GM23338 (cell line): Measurements from ENCODE around the gene GYS2.

Experiments
- CREB1 ChIP-seq: fragments of 250-450 bp; sonication (Bioruptor Pico); IDR thresholded peaks from 2 replicates; pipeline ENCODE4 v1.5.0; 2020; ENCODE audit warnings: low read depth, mild to moderate bottlenecking, moderate library complexity
- CTCF ChIP-seq, 2 experiments: fragments of 200-600 bp in 1 of 2; sonication (generic) in 1 of 2; conservative IDR thresholded peaks; 2 replicates each; pipeline versions ENCODE4 v1.5.1 to v1.6.1; 2016 to 2017; ENCODE audit warnings: antibody characterized with exemption in 2 of 2, low read depth in 2 of 2, mild to moderate bottlenecking in 2 of 2, moderate library complexity in 1 of 2
- EZH2 ChIP-seq: fragments of 200-600 bp; sonication (generic); IDR thresholded peaks from one replicate; pipeline ENCODE4 v1.8.0; 2017; ENCODE audit warnings: antibody characterized with exemption, mild to moderate bottlenecking, low read depth; ENCODE audit not compliant: unreplicated experiment
- JUNB ChIP-seq: IDR thresholded peaks from one replicate; pipeline ENCODE4 v1.6.1; 2016; ENCODE audit warnings: antibody characterized with exemption; ENCODE audit not compliant: unreplicated experiment
- POLR2AphosphoS5 ChIP-seq: IDR thresholded peaks from 2 replicates; pipeline ENCODE4 v1.6.1; 2016; ENCODE audit warnings: antibody characterized with exemption, low read depth

GRCh38 chr12:21559855-21560569, 44.6 kb downstream of the GYS2 start:
- no peak for TF ChIP-seq CTCF (conservative IDR thresholded peaks at IDR 0.05; ENCODE audit: low read depth in 2 of 2)
- no peak for TF ChIP-seq POLR2AphosphoS5
- no peak for TF ChIP-seq CREB1 (CRISPR knock-in tag)
- TF ChIP-seq EZH2: no peak
- TF ChIP-seq JUNB: no peak
